Measurements from ENCODE around the gene TECR.

Gene TECR, protein sequence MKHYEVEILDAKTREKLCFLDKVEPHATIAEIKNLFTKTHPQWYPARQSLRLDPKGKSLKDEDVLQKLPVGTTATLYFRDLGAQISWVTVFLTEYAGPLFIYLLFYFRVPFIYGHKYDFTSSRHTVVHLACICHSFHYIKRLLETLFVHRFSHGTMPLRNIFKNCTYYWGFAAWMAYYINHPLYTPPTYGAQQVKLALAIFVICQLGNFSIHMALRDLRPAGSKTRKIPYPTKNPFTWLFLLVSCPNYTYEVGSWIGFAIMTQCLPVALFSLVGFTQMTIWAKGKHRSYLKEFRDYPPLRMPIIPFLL

DNA sequence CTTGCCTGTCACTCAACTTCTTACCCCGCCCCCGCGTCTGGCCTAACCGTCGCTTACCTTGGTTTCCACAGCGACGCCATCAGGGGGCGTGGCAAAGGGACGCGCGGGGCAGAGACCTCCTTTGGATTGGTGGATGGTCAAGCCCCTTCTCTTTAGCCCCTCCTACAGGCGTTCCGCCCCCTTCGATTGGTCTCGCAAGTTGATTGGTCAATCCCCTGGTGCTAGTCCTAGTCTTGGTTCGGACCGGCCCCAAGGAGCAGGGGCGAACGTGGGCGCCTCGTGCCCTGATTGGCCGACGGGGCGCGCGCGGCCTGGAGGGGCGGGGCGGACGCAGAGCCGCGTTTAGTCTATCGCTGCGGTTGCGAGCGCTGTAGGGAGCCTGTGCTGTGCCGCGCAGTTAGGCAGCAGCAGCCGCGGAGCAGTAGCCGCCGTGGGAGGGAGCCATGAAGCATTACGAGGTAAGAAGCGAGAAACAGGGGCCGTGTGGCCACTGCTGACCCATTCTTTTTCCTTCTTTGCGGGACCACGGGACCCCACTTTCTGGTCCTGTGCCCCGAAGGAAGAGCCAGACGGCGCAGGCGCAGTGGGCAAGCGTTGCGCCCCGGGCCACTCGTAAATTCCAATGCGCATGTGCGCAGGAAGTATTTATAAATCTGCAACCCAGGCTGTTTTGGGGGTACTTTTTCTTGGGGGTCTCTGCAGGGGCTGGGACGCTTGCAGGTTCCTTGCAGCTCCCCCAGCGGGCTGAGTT is at the start of gene TECR:
Gene TECR (plus strand): TSS at position 341 of the 751 bp plus-strand sequence. CDS start 103 bp downstream, at position 444.
- no peaks in the 10 kb centered on the region for H3K9me3 ChIP-seq (ENCODE audit: control insufficient read depth in 2 of 2, low read length in 2 of 2)
- peaks cover 0 to 7% of the 10 kb centered on the region in 2 donors for H3K4me1 ChIP-seq (ENCODE audit: control insufficient read depth in 2 of 2, insufficient read depth in 2 of 2, low read length in 2 of 2)
- no peaks in the 10 kb centered on the region for H3K27me3 ChIP-seq (ENCODE audit: control insufficient read depth in 2 of 2, insufficient read depth in 2 of 2, low read length in 2 of 2)
- peak within 1 kb of the TSS; percentile 89 to 95 for H3K9ac ChIP-seq (ENCODE audit: low read depth in 1 of 2, low read length in 2 of 2)
- H3K27ac ChIP-seq (ENCODE audit: low read depth in 2 of 2, low read length in 2 of 2) = peak within 1 kb of the TSS; percentile 96 to 98
- peak within 1 kb of the TSS; percentile 91 to 97 for H3K4me3 ChIP-seq (ENCODE audit: low read length in 2 of 2)
- H3K36me3 ChIP-seq (ENCODE audit: control insufficient read depth in 2 of 2, insufficient read depth in 2 of 2, low read length in 2 of 2) = no peaks in the 10 kb centered on the region

DNA sequence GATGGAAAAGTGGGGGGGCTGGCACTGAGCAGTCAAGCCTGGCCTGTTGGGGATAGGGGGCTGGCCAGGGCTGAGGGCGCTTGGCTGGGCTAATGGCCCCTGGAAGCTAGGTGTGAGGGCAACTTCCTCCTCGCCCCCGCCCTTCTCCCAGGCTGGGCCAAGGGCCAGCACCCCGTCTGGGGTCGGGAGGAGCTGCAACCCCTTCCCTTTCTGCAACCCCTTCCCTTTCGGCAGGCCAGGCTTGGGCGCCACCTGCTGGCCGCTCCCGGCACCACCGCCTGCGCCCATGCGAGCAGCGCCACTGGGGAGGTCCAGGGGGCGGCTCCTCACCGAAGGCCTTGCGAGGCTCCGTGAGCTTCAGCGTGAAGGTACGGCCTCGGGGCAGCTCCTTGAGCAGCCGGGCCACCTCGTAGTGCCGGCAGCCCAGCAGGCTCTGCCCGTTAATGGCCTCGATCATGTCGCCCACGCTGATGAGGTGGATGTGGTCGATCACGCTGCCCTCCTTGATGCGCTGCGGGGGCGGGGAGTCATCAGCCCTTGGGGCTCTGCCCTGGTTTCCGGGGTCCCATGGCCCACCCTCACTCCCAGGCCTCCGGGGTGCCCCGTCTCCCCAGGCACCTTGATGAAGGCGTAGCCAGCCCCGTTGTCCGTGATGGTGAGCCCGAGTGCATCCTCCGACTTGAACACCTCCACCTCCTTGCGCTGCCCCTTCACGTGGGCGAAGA is 49.3 kb upstream of the TECR start:
- no peaks in the 10 kb centered on the region for H3K27me3 ChIP-seq (ENCODE audit: control insufficient read depth in 2 of 2, insufficient read depth in 2 of 2, low read length in 2 of 2)
- H3K4me1 ChIP-seq (ENCODE audit: control insufficient read depth in 2 of 2, insufficient read depth in 2 of 2, low read length in 2 of 2) = peaks cover 2 to 10% of the 10 kb centered on the region in 2 donors
- H3K9me3 ChIP-seq (ENCODE audit: control insufficient read depth in 2 of 2, low read length in 2 of 2) = no peaks in the 10 kb centered on the region

DNA sequence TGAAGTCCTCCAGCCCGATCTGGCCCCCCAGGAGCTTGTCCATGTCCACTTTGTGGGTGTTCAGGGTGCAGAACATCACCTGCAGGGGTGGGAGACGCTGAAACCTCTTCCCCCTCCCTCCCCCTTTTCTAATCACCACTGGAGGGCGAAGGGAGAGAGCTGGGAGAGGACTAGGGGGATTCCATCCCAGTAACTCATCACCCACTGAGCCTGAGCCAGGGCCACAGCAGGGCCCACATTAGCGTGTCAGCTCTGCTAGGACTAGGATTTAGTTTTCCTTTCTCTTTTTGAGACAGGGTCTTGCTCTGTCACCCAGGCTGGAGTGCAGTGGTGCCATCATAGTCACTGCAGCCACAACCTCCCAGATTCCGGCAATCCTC is 48.7 kb upstream of the TECR start:
- Histone ChIP-seq H3K27me3 (ENCODE audit: control insufficient read depth in 2 of 2, insufficient read depth in 2 of 2, low read length in 2 of 2) (no peaks in the 10 kb centered on the region), H3K4me1 (ENCODE audit: control insufficient read depth in 2 of 2, insufficient read depth in 2 of 2, low read length in 2 of 2) (peaks cover 2 to 4% of the 10 kb centered on the region in 2 donors), H3K4me3 (ENCODE audit: low read length in 2 of 2) (no peak overlapping the region), H3K27ac (ENCODE audit: low read depth in 2 of 2, low read length in 2 of 2) (no peak overlapping the region), H3K36me3 (ENCODE audit: control insufficient read depth in 2 of 2, insufficient read depth in 2 of 2, low read length in 2 of 2) (peaks cover 38 to 41% of the 10 kb centered on the region in 2 donors), H3K9me3 (ENCODE audit: control insufficient read depth in 2 of 2, low read length in 2 of 2) (no peaks in the 10 kb centered on the region), H3K9ac (ENCODE audit: low read depth in 1 of 2, low read length in 2 of 2) (no peak overlapping the region)

More for the DNA sequence above, 49.3 kb upstream of the TECR start:
- Histone ChIP-seq H3K36me3 (ENCODE audit: control insufficient read depth in 2 of 2, insufficient read depth in 2 of 2, low read length in 2 of 2) (peaks cover 38 to 41% of the 10 kb centered on the region in 2 donors), H3K9ac (ENCODE audit: low read depth in 1 of 2, low read length in 2 of 2) (no peak overlapping the region), H3K4me3 (ENCODE audit: low read length in 2 of 2) (no peak overlapping the region), H3K27ac (ENCODE audit: low read depth in 2 of 2, low read length in 2 of 2) (no peak overlapping the region)

DNA sequence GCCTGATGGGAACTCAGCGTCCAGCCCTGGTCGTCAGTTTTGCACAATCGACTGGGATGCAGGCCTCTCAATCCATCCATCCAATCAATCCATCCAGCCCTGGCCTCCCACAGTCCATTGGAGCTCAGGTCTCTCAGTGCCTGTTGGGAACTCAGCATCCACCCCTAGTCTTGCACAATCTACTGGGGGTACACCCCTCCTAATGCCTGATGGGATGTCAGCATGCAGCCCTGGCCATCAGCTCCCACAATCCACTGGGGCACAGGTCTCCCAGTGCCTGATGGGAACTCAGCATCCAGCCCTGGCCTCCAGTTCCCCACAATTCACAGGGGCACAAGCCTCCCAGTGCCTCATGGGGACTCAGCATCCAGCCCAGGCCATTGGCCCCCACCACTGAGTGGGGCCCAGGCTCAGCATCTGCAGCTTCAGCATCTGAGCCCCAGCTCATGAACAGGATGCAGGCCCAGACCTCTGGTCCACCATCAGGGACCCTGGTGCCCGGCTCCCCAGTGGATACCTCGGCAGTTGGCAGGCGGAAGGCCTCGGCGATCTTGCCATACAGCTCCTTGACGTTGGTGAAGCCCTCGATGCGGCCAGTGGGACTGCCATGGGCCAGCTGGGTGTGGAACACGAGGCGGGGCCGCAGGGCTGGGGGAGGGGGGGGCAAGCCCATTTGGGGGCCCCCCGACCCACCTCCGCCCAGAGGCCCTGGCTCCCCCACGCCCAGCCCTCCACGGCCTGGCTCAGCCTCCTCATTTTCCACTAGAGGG is 47.0 kb upstream of the TECR start:
- H3K27me3 ChIP-seq (ENCODE audit: control insufficient read depth in 2 of 2, insufficient read depth in 2 of 2, low read length in 2 of 2) = no peaks in the 10 kb centered on the region
- H3K9me3 ChIP-seq (ENCODE audit: control insufficient read depth in 2 of 2, low read length in 2 of 2) = no peaks in the 10 kb centered on the region
- peaks cover 44% of the 10 kb centered on the region in 2 donors for H3K36me3 ChIP-seq (ENCODE audit: control insufficient read depth in 2 of 2, insufficient read depth in 2 of 2, low read length in 2 of 2)
- peaks cover 0 to 2% of the 10 kb centered on the region in 2 donors for H3K4me1 ChIP-seq (ENCODE audit: control insufficient read depth in 2 of 2, insufficient read depth in 2 of 2, low read length in 2 of 2)
- H3K27ac ChIP-seq (ENCODE audit: low read depth in 2 of 2, low read length in 2 of 2) = no peak overlapping the region
- H3K9ac ChIP-seq (ENCODE audit: low read depth in 1 of 2, low read length in 2 of 2) = no peak overlapping the region
- H3K4me3 ChIP-seq (ENCODE audit: low read length in 2 of 2) = no peak overlapping the region

DNA sequence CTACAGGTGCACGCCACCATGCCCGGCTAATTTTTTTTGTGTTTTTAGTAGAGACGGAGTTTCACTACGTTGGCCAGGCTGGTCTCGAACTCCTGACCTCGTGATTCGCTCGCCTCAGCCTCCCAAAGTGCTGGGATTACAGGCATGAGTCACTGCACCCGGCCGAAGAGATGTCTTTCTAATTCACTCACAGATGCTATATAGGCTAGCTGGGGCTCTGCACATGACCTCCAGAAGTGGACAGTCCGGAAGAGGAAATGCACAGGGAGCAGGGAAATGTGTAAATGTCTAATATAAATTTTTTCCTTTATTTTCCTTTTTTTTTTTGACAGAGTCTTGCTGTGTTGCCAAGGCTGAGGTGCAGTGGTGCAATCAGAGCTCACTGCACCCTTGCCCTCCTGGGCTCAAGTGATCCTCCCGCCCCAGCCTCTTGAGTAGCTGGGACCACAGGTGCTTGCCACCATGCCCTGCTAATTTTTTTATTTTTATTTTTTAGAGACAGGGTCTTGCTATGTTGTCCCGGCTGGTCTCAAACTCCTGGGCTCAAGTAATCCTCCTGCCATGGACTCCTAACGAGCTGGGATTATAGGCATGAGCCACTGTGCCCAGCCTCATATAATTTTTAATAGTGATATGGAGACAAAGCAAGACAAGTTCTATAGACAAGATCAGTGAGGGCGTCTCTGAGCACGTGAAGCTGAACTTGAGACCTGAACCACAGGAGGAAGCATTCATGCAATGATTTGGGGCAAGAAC is 41.8 kb upstream of the TECR start:
- Histone ChIP-seq H3K4me3 (ENCODE audit: low read length in 2 of 2) (no peak overlapping the region), H3K27me3 (ENCODE audit: control insufficient read depth in 2 of 2, insufficient read depth in 2 of 2, low read length in 2 of 2) (no peaks in the 10 kb centered on the region), H3K36me3 (ENCODE audit: control insufficient read depth in 2 of 2, insufficient read depth in 2 of 2, low read length in 2 of 2) (peaks cover 22 to 25% of the 10 kb centered on the region in 2 donors), H3K9me3 (ENCODE audit: control insufficient read depth in 2 of 2, low read length in 2 of 2) (no peaks in the 10 kb centered on the region), H3K4me1 (ENCODE audit: control insufficient read depth in 2 of 2, insufficient read depth in 2 of 2, low read length in 2 of 2) (peaks cover 0 to 6% of the 10 kb centered on the region in 2 donors), H3K9ac (ENCODE audit: low read depth in 1 of 2, low read length in 2 of 2) (no peak overlapping the region), H3K27ac (ENCODE audit: low read depth in 2 of 2, low read length in 2 of 2) (no peak overlapping the region)

DNA sequence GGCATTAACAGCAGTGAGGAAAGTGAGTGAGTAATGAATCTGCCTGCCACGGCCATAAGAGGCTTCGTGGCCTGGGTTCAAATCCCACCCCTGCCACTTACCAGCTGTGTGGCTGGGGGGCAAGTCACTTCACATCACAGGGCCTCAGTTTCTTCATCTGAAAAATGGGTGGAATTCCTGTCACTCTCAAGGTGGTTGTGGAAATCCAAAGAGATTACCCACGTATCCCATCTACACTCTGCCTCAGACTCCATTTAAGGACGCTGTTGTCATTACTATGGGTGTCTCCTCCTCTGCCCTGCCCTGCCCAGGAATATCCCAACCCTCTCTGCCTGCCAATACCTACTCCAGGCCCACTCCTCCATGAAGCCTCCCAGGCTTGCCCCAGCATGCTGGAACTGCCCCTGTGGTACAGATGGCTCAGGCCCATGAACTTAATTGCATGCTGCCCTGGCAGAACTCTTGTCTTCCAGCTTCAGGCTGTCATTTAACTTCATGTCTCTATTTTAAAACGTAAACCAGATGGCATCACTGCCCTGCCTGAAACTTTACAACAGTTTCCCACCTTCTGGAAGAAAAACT is 36.5 kb upstream of the TECR start:
- H3K36me3 ChIP-seq (ENCODE audit: control insufficient read depth in 2 of 2, insufficient read depth in 2 of 2, low read length in 2 of 2) = peaks cover 18 to 20% of the 10 kb centered on the region in 2 donors
- peak overlapping the region in 1 of 2 donors; percentile 48 for H3K27ac ChIP-seq (ENCODE audit: low read depth in 2 of 2, low read length in 2 of 2)
- H3K9ac ChIP-seq (ENCODE audit: low read depth in 1 of 2, low read length in 2 of 2) = no peak overlapping the region

DNA sequence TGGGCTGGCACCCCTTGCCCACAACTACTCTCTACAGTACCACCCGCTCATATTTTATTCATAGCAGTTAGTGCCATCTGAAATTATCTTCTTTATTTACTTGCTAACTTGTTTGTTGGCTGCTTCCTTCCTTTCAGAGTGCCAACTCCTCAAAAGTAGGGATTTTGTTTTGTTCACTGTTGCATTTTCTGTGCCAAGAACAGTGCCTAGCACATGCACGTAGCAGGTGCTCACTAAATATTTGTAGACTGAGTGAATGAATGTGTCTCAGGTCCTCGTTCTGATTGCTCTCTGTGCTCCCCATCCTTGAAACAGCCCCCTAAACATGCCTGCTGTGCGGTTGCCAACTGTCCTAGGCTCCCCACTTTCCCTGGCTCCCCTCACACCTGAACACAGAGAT is 35.0 kb upstream of the TECR start:
- Histone ChIP-seq H3K27ac (ENCODE audit: low read depth in 2 of 2, low read length in 2 of 2) (peak overlapping the region; percentile 89 to 92), H3K36me3 (ENCODE audit: control insufficient read depth in 2 of 2, insufficient read depth in 2 of 2, low read length in 2 of 2) (peaks cover 6 to 8% of the 10 kb centered on the region in 2 donors), H3K27me3 (ENCODE audit: control insufficient read depth in 2 of 2, insufficient read depth in 2 of 2, low read length in 2 of 2) (no peaks in the 10 kb centered on the region), H3K4me3 (ENCODE audit: low read length in 2 of 2) (peak overlapping the region; percentile 80 to 85), H3K4me1 (ENCODE audit: control insufficient read depth in 2 of 2, insufficient read depth in 2 of 2, low read length in 2 of 2) (peaks cover 34 to 43% of the 10 kb centered on the region in 2 donors), H3K9ac (ENCODE audit: low read depth in 1 of 2, low read length in 2 of 2) (peak overlapping the region; percentile 24 to 74), H3K9me3 (ENCODE audit: control insufficient read depth in 2 of 2, low read length in 2 of 2) (no peaks in the 10 kb centered on the region)

More for the DNA sequence above, 36.5 kb upstream of the TECR start:
- peak overlapping the region in 1 of 2 donors; percentile 12 for H3K4me3 ChIP-seq (ENCODE audit: low read length in 2 of 2)
- H3K4me1 ChIP-seq (ENCODE audit: control insufficient read depth in 2 of 2, insufficient read depth in 2 of 2, low read length in 2 of 2) = peaks cover 29 to 40% of the 10 kb centered on the region in 2 donors
- H3K9me3 ChIP-seq (ENCODE audit: control insufficient read depth in 2 of 2, low read length in 2 of 2) = no peaks in the 10 kb centered on the region
- H3K27me3 ChIP-seq (ENCODE audit: control insufficient read depth in 2 of 2, insufficient read depth in 2 of 2, low read length in 2 of 2) = no peaks in the 10 kb centered on the region

DNA sequence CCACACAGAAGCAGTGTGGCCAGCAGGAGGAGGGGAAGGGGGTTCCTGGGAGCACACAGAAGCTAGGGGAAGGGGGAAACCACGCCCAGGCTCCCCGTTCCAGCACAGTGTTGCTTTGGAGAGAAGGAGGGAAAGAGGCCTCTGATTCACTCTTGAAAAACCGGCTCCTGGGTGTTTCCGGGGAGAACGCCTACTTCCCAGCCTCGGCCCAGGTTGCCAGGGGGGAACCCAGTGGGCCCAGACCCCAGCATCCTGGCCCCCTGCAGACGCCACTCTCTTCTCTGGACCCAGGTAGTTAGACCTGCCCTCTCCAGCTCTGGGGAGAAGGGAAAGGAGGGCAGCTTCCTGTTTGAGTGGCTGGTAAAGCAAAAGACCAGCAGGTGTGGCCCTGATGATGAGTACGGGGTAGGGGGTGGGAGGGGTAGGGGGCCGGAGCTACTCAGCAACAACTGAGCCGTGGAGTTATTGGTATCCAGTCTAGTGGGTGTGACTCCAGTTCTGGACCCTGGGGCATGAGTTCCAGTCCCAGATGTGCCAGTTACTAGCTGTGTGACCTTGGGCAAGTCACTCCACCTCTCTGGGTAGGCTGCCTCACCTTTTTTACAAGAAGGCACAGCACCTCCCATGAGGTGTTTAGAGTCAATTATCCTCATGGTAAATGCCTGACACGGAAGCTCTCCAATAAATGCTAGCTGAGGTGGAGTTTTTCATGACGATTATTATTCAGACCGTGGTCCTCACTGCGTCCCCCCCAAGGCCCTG is 34.3 kb upstream of the TECR start:
- Histone ChIP-seq H3K27me3 (ENCODE audit: control insufficient read depth in 2 of 2, insufficient read depth in 2 of 2, low read length in 2 of 2) (no peaks in the 10 kb centered on the region), H3K4me3 (ENCODE audit: low read length in 2 of 2) (peak overlapping the region; percentile 80 to 85), H3K36me3 (ENCODE audit: control insufficient read depth in 2 of 2, insufficient read depth in 2 of 2, low read length in 2 of 2) (peaks cover 5 to 8% of the 10 kb centered on the region in 2 donors), H3K27ac (ENCODE audit: low read depth in 2 of 2, low read length in 2 of 2) (peak overlapping the region; percentile 89 to 92), H3K4me1 (ENCODE audit: control insufficient read depth in 2 of 2, insufficient read depth in 2 of 2, low read length in 2 of 2) (peaks cover 34 to 43% of the 10 kb centered on the region in 2 donors), H3K9me3 (ENCODE audit: control insufficient read depth in 2 of 2, low read length in 2 of 2) (no peaks in the 10 kb centered on the region), H3K9ac (ENCODE audit: low read depth in 1 of 2, low read length in 2 of 2) (peak overlapping the region; percentile 49 to 81)

All from mucosa of rectum (tissue), 2 donors.